ENCODE data around the gene B4GAT1.

DNA sequence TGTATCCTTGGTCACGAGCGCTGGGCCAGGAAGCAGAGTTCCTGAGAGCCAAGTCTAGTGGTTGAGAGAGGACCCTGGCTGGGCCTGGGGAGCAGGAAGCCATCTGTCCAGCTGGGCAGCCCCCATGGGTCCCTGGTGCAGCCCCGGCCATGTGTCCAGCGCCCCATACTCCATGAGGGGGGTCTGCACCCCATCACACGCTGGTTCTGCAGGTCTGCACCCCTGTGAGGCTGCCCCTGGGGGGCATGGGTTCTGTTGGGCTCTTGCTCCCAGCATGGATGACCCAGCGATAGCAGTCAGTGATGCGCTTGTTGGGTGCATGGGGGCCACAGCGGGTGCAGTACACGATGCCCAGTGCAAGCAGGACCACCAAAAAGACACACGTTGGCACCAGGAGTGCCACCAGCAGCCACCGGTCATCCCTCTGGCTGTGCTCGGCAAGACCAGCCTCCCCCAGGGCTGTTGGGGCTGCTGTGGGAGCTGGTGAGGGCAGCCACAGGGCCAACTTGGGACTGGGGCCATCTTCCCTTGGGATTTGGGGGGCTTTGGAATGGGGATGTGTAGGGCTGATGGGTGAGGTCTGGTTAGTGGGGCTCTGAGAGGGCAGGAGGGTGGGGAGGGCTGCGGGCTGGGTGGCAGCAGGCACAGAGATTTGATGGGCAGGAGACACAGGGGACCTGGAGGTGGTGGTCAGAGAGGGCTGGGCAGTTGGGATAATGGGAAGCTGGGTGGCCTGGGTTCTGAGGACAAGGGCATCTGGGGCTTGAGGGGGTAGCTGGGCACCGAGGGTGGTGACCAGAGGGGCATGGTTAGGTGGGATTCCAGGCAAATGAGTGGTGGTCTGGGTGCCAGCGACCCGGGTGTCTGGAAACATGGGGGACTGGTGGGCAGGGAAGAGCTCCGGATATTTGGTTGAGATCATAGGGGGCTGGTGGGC lies 32.6 kb downstream of the B4GAT1 start:
- TF ChIP-seq POLR2A (IDR thresholded peaks at IDR 0.05; ENCODE audit: low read depth, low read length) (no peak), POLR2AphosphoS5 (IDR thresholded peaks at IDR 0.05; ENCODE audit: low read depth, low read length) (no peak), SPI1 (IDR thresholded peaks at IDR 0.05; ENCODE audit: low read depth, low read length) (no peak)
